Right renal pelvis (tissue), 4 donors: ENCODE data around the gene MXD3. TPM values are rescaled to one million over a fixed set of nuclear protein-coding genes. Genes with fewer than 3 reads are reported as not detected.
A peak's percentile ranks its signal among the peaks of the same experiment; 100 is the strongest.
"Not testable (repeated sequence)": the region's sequence is repeated elsewhere in the genome, so short reads cannot be mapped to it uniquely, and the experiment has no call there.

Source experiments
- DNase-seq, 4 donors: peaks; one replicate each; pipeline ENCODE4 v3.0.0-alpha.2; 2013; ENCODE audit warnings: low read depth in 4 of 4, low spot score in 3 of 4, missing footprints in 1 of 4
- polyA plus RNA-seq, 4 donors: library from polyadenylated mRNA; unstranded; fragments of 120-200 nt; gene quantifications; one replicate each; pipeline ENCODE4 v1.2.1, GENCODE V29; 2013; ENCODE audit not compliant: insufficient read length in 4 of 4

The MXD3 gene
- polyA plus RNA-seq, 4 donors: 13.7 to 23.2 (median 14.5) TPM

- no peak for DNase-seq
Observed at GRCh38 chr5:177306674-177307543, 4.8 kb downstream of the MXD3 start.

- DNase-seq: not testable (repeated sequence)
Observed at GRCh38 chr5:177306103-177306640, 5.5 kb downstream of the MXD3 start.

- no peak for DNase-seq
Observed at GRCh38 chr5:177304392-177305119, 7.1 kb downstream of the MXD3 start.

DNA sequence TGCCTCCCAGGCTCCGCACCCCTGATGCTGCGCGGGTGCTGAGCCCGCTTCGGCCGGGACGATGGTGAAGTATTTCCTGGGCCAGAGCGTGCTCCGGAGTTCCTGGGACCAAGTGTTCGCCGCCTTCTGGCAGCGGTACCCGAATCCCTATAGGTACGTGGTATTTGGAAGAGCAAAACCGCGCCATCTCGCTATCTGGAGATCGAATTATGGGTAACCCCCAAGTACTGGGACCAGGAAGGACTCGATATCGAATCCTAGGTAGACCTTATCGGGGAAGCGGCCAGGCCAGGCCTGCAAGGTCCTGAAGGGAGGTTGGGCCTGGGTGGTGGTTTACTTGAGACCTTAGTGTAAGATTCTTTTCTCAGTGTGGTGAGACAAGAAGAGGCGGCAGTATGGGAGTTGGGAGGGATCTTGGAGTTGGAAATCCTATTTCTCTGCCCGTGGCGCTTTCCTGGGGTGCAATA is 7.7 kb downstream of the MXD3 start:
- no peak for DNase-seq

DNA sequence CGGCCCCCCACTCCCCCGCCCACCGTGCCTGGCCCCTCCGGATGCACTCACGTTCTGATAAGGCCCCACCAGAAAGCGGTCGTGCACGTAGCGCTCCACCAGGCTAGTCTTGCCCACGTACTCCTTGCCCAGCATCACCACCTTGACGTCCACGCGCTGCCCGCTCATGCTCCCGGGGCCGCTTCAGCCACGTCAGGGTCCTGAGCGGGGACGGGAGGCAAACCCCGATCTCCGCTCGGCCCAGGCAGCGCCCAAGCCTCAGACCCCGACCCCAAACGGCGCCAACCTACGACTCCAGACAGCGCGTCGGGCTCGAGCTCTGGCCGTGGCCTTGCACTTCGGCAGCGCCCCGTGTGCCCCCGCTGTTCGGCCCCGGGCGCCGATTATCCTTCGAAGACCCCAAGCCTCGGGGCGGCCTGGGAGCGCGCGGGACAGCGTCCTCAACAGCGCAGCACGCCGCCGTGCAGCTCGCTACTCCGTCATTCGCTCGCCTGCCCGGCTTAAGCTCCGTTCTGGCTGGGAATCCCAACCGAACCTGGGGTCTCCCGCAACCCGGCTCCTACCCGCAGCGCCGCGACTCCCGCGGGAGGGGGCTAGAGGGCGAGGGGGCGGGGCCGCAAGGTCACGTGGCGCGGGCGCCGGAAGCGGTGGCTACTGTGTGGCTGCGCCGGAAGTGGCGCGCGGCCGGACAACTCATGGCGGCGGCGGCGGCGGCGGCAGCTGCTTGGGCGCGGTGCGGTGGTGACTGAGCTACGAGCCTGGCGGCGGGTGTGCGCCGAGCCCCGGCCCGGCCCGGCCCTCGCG is 8.4 kb downstream of the MXD3 start, which contains the start of the genes PRELID1 and RAB24:
Gene PRELID1, plus strand, starts transcription at position 679 of the 804 bp plus-strand sequence. CDS start 187 bp downstream, outside the sequence.
Gene RAB24, minus strand, starts transcription at position 599 of the 804 bp plus-strand sequence. Its CDS starts 431 bp downstream, at position 168.
- peak in 3 of 4 donors; percentile 61 to 70 (median 66) for DNase-seq

- DNase-seq: no peak
Observed at GRCh38 chr5:177302354-177303110, 9.2 kb downstream of the MXD3 start.

DNA sequence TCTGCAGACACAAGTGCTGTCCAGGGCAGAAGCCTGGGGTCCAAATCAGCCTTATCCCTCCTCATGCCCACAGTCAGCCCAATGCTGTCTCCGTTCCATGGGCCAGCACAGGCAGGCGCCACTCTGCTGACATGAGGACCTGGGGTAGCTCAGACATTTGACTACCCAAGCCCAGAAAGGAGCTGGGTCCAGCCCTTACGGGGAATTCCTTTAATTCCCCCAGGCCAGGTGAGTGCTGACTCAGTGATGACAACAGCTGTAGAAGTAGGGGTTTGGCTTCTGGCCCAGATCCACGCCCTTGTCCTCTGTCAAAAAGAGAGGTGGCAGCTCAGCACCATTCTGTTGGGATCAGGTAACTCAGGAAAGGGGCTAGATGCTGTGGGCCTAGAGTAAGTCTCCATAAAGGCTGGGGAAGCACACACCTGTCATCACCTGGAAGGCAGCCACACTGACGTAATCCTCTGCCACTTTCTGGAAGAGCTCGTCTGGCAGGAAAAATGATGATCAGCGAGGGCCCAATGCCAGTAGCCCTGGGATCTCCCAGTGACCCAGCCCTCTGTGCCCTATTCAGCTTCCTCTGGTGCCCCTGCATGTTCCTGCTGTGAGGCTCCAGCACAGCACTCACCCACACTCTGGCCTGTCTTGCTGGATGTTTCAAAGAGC is 10.1 kb downstream of the MXD3 start:
- no peak for DNase-seq

DNA sequence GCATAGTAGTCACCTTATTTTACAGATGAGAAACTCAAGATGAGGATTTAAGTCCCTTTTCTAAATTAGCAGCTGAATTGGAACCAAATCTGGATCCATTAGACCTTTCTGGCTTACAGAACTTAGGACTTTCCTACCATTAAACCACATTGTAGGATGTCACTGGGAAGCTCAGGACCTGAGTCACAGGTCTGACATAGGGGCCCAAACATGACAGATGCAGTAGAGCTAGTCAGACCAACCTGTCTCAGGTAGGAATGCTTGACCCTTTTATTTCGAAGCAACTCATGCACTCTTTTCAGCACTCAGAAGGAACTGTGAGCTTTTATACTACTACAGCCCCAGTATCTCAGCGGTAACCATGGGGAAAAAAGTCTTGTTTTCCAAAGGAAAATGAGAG is 10.7 kb downstream of the MXD3 start:
- DNase-seq: no peak

DNA sequence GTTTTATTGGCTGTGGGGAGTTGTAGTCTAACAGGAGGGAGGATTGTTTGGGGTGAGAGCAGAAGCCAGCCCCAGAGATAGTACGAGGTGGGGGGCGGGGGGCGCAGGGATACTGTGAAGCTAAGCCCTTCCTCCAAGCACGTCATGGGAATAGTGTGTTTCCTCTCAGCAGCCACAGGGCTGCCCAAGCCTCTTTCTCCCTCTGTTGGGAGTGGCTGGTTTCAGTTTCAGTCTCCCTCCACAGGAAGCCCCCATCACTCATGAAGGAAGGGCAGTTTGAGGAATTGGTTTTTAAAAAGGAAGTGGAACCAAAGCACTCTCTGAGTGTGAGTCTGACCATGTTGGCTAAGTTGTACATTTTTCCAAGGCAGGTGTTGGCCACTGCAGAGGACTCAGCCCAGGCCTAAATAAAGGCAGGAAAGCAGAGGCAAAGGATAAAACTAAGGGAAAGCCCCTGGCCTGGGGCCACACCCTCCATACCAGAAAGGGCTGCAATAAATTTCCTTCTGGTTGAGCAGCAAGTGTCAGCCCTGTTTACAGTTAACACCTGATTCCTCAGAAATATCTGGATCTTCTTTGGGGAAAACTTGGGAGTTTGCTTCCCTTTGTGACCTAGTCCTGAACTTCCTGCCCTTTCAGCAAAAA is 11.3 kb downstream of the MXD3 start:
- no peak for DNase-seq

DNA sequence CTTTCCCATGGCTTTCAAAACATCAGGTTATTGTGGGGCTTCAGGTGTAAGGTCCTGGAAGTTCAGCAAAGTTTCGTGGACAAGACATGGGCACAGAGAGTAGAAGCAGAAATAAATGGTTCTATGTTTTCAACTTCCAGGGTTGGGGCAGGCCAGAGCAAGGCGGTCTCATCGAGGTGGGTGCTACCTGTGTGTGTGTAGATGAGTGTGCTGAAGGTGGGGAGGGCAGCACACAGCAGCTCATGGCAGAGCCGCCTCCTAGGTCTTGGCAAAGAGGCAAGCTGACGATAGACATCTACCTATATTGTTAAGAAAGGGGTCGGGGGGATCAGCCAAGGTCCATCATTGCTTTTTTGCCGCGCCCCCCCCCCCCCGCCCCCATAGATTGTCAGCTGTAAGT is 12.0 kb downstream of the MXD3 start:
- no peak for DNase-seq

DNA sequence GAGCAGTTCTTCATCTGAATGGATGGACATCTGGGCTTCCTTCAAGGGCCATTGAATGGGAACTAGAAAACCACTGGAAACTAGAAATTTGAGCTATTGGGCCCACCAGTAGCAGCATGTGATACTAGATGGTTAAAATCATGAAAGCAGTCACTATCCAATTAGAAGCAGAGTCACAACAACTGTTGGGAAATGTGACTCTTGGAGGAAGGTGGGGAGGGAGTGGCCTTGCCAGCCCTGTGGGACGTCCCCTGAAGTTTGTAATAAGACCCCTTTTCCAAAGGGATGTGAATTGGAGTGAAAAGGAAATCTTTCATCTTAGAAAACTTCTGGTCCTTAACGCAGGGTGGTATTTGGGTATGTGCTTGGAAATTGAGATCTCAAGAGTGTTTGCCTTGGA is 13.8 kb downstream of the MXD3 start:
- no peak for DNase-seq

- DNase-seq: no peak
Observed at GRCh38 chr5:177296581-177296980, 15.1 kb downstream of the MXD3 start.

- DNase-seq: no peak
Observed at GRCh38 chr5:177295924-177296323, 15.8 kb downstream of the MXD3 start.

DNA sequence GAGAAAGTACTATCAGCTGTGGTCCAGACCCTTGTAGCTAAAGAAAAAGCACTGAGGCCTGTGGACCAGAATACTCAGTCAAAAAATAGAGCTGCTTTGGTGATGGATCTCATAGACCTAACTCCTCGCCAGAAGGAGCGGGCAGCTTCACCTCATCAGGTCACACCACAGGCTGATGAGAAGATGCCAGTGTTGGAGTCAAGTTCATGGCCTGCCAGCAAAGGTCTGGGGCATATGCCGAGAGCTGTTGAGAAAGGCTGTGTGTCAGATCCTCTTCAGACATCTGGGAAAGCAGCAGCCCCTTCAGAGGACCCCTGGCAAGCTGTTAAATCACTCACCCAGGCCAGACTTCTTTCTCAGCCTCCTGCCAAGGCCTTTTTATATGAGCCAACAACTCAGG is 17.1 kb downstream of the MXD3 start:
- DNase-seq: no peak

DNA sequence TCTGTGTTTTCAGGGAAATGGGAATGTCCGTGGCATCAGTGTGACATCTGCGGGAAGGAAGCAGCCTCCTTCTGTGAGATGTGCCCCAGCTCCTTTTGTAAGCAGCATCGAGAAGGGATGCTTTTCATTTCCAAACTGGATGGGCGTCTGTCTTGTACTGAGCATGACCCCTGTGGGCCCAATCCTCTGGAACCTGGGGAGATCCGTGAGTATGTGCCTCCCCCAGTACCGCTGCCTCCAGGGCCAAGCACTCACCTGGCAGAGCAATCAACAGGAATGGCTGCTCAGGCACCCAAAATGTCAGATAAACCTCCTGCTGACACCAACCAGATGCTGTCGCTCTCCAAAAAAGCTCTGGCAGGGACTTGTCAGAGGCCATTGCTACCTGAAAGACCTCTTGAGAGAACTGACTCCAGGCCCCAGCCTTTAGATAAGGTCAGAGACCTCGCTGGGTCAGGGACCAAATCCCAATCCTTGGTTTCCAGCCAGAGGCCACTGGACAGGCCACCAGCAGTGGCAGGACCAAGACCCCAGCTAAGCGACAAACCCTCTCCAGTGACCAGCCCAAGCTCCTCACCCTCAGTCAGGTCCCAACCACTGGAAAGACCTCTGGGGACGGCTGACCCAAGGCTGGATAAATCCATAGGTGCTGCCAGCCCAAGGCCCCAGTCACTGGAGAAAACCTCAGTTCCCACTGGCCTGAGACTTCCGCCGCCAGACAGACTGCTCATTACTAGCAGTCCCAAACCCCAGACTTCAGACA is 17.7 kb downstream of the MXD3 start:
- DNase-seq: no peak

GRCh38 chr5:177291735-177292134 is 20.0 kb downstream of the MXD3 start:
- DNase-seq: no peak

- no peak for DNase-seq
Observed at GRCh38 chr5:177290816-177291596, 20.7 kb downstream of the MXD3 start.
